SU-DHL-6 (cell line): Measurements from ENCODE around the gene SCRN2.

Experiments used
- EZH2phosphoT487 ChIP-seq: fragments of 200-600 bp; sonication (generic), shearing (Covaris generic); conservative IDR thresholded peaks from 2 replicates; pipeline ENCODE4 v1.6.1; 2018; ENCODE audit warnings: mild to moderate bottlenecking, antibody characterized with exemption, low read length, moderate library complexity, mixed read lengths
- TF ChIP-seq, protein P1 (sequence below): fragments of 200-600 bp; sonication (generic); IDR thresholded peaks from one replicate; pipeline ENCODE4 v1.5.1; 2017; ENCODE audit warnings: antibody characterized with exemption, mild to moderate bottlenecking, low read length, moderate library complexity; ENCODE audit not compliant: insufficient read depth, poor library complexity, severe bottlenecking

DNA sequence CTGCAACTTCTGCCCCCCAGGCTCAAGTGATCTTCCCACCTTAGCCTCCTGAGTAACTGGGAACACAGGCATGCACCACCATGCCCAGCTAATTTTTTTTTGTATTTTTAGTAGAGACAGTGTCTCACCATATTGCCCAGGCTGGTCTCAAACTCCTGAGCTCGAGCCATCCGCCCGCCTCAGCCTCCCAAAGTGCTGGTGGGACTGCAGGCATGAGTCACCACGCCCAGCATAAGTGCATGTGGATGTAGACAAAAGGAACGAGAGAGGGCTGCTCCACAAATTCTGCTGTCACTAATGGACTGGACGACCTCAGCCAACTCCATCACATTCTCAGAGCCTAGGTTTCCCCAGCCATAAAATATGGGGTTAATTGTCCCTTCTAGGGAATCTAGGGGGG, 47.2 kb upstream of the SCRN2 start:
- TF ChIP-seq, protein P1, sequence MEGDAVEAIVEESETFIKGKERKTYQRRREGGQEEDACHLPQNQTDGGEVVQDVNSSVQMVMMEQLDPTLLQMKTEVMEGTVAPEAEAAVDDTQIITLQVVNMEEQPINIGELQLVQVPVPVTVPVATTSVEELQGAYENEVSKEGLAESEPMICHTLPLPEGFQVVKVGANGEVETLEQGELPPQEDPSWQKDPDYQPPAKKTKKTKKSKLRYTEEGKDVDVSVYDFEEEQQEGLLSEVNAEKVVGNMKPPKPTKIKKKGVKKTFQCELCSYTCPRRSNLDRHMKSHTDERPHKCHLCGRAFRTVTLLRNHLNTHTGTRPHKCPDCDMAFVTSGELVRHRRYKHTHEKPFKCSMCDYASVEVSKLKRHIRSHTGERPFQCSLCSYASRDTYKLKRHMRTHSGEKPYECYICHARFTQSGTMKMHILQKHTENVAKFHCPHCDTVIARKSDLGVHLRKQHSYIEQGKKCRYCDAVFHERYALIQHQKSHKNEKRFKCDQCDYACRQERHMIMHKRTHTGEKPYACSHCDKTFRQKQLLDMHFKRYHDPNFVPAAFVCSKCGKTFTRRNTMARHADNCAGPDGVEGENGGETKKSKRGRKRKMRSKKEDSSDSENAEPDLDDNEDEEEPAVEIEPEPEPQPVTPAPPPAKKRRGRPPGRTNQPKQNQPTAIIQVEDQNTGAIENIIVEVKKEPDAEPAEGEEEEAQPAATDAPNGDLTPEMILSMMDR, result no peak
- no peak for TF ChIP-seq EZH2phosphoT487
